Progenitor cell of endocrine pancreas (in vitro differentiated cells): ENCODE results near the gene DIP2C. TPM values are rescaled to one million over a fixed set of nuclear protein-coding genes. Genes with fewer than 3 reads are reported as not detected.
A peak's percentile ranks its signal among the peaks of the same experiment; 100 is the strongest.
"Not testable (repeated sequence)": the region's sequence is repeated elsewhere in the genome, so short reads cannot be mapped to it uniquely, and the experiment has no call there.

Experiments
- DNase-seq: peaks from one replicate; pipeline ENCODE4 v3.0.0; 2021; ENCODE audit warnings: low spot score; ENCODE audit not compliant: unreplicated experiment
- H3K27ac Mint-ChIP-seq: 2 replicates; pipeline ENCODE4 v1.8.0; 2021; ENCODE audit warnings: mild to moderate bottlenecking, moderate library complexity, mixed read lengths
- H3K27me3 Mint-ChIP-seq: 2 replicates; pipeline ENCODE4 v1.8.0; 2021; ENCODE audit warnings: mixed read lengths
- H3K36me3 Mint-ChIP-seq: 2 replicates; pipeline ENCODE4 v1.8.0; 2022; ENCODE audit warnings: mixed read lengths; ENCODE audit not compliant: insufficient read depth
- H3K4me1 Mint-ChIP-seq: 2 replicates; pipeline ENCODE4 v1.8.0; 2021; ENCODE audit warnings: low read depth, mixed read lengths
- H3K4me3 Mint-ChIP-seq: 2 replicates; pipeline ENCODE4 v1.8.0; 2021; ENCODE audit warnings: low read depth, mild to moderate bottlenecking, moderate library complexity, mixed read lengths
- H3K9me3 Mint-ChIP-seq: 2 replicates; pipeline ENCODE4 v1.8.0; 2021; ENCODE audit warnings: low read depth, mixed read lengths
- CTCF ChIP-seq: fragments of 200-600 bp; sonication (generic); IDR thresholded peaks from one replicate; pipeline ENCODE4 v1.5.0; 2021; ENCODE audit warnings: antibody characterized with exemption, mild to moderate bottlenecking; ENCODE audit not compliant: unreplicated experiment
- total RNA-seq: library from RNA; stranded (reverse); gene quantifications from 2 replicates; pipeline ENCODE4 v1.2.1, GENCODE V29; 2021

DIP2C gene
- total RNA-seq, 1 donor from 2014 or later, result 27.2 TPM

GRCh38 chr10:662223-662605 lies 27.3 kb downstream of the DIP2C start:
- peaks cover 35% of the 10 kb centered on the region for H3K4me1 Mint-ChIP-seq
- no peak overlapping the region for H3K27ac Mint-ChIP-seq
- H3K27me3 Mint-ChIP-seq, result no peaks in the 10 kb centered on the region

GRCh38 chr10:661597-662222 lies 27.8 kb downstream of the DIP2C start:
- Mint-ChIP-seq H3K27me3 (no peaks in the 10 kb centered on the region), H3K36me3 (peaks cover 3% of the 10 kb centered on the region), H3K4me3 (no peak overlapping the region), H3K4me1 (peaks cover 35% of the 10 kb centered on the region), H3K27ac (peak overlapping the region; percentile 57), H3K9me3 (peaks cover 4% of the 10 kb centered on the region)
- TF ChIP-seq CTCF, result no peak
- peak; percentile 3 for DNase-seq

More at GRCh38 chr10:662223-662605, 27.3 kb downstream of the DIP2C start:
- Mint-ChIP-seq H3K36me3 (peaks cover 3% of the 10 kb centered on the region), H3K4me3 (no peak overlapping the region), H3K9me3 (peaks cover 4% of the 10 kb centered on the region)
- no peak for TF ChIP-seq CTCF
- peak; percentile 6 for DNase-seq

- no peak for DNase-seq
- TF ChIP-seq CTCF, result no peak
- peak overlapping the region; percentile 57 for H3K27ac Mint-ChIP-seq
- peaks cover 3% of the 10 kb centered on the region for H3K36me3 Mint-ChIP-seq
- peaks cover 35% of the 10 kb centered on the region for H3K4me1 Mint-ChIP-seq
- peaks cover 4% of the 10 kb centered on the region for H3K9me3 Mint-ChIP-seq
- H3K27me3 Mint-ChIP-seq, result no peaks in the 10 kb centered on the region
- H3K4me3 Mint-ChIP-seq, result no peak overlapping the region
These were observed 28.4 kb downstream of the DIP2C start for GRCh38 chr10:660970-661596.

- H3K4me1 Mint-ChIP-seq, result peaks cover 35% of the 10 kb centered on the region
- peaks cover 2% of the 10 kb centered on the region for H3K9me3 Mint-ChIP-seq
- no peak for TF ChIP-seq CTCF
- no peak overlapping the region for H3K4me3 Mint-ChIP-seq
- peaks cover 2% of the 10 kb centered on the region for H3K36me3 Mint-ChIP-seq
- H3K27me3 Mint-ChIP-seq, result no peaks in the 10 kb centered on the region
- peak overlapping the region; percentile 44 for H3K27ac Mint-ChIP-seq
- DNase-seq, result no peak
These were observed 29.0 kb downstream of the DIP2C start for GRCh38 chr10:660413-660969.

- H3K27me3 Mint-ChIP-seq, result no peaks in the 10 kb centered on the region
- no peak for DNase-seq
- H3K27ac Mint-ChIP-seq, result no peak overlapping the region
- no peak overlapping the region for H3K4me3 Mint-ChIP-seq
- H3K36me3 Mint-ChIP-seq, result no peaks in the 10 kb centered on the region
- TF ChIP-seq CTCF, result no peak
- H3K9me3 Mint-ChIP-seq, result no peaks in the 10 kb centered on the region
- peaks cover 35% of the 10 kb centered on the region for H3K4me1 Mint-ChIP-seq
These were observed 29.8 kb downstream of the DIP2C start for GRCh38 chr10:659688-660141.

GRCh38 chr10:657816-658350 lies 31.6 kb downstream of the DIP2C start:
- H3K36me3 Mint-ChIP-seq, DNase-seq, H3K4me3 Mint-ChIP-seq, H3K9me3 Mint-ChIP-seq, H3K27ac Mint-ChIP-seq, H3K27me3 Mint-ChIP-seq: not testable (repeated sequence)
- H3K4me1 Mint-ChIP-seq, result peaks cover 28% of the 10 kb centered on the region
